Testis (tissue), 3 donors: ENCODE measurements around the gene SPATA13. TPM values are rescaled to one million over a fixed set of nuclear protein-coding genes. Genes with fewer than 3 reads are reported as not detected.
"Not testable (repeated sequence)": the region's sequence is repeated elsewhere in the genome, so short reads cannot be mapped to it uniquely, and the experiment has no call there.

Source experiments
- DNase-seq: peaks from one replicate; pipeline ENCODE4 v3.0.0-alpha.2; 2019
- H3K27ac ChIP-seq, 2 donors: fragments of 200-600 bp; sonication (generic); one replicate each; pipeline ENCODE4 v1.5.1; 2019
- H3K27me3 ChIP-seq: fragments of 200-600 bp; sonication (generic); one replicate; pipeline ENCODE4 v1.5.1; 2019
- H3K36me3 ChIP-seq: fragments of 200-600 bp; sonication (generic); one replicate; pipeline ENCODE4 v1.5.1; 2017; ENCODE audit warnings: low read depth; ENCODE audit errors: missing control alignments
- H3K4me1 ChIP-seq: fragments of 200-600 bp; sonication (generic); one replicate; pipeline ENCODE4 v1.5.1; 2019
- H3K4me3 ChIP-seq, 2 donors: fragments of 200-600 bp; sonication (generic); one replicate each; pipeline ENCODE4 v1.5.1; 2017 to 2019
- H3K9me3 ChIP-seq: fragments of 200-600 bp; sonication (generic); one replicate; pipeline ENCODE4 v1.5.1; 2017
- POLR2A ChIP-seq: fragments of 450-650 bp; IDR thresholded peaks from one replicate; pipeline ENCODE4 v1.6.1; 2017; ENCODE audit warnings: antibody characterized with exemption, mild to moderate bottlenecking, moderate library complexity
- WGBS, 2 donors: methylation state at CpG; one replicate each; pipeline ENCODE4 v1.1.5; 2018; 5-methylcytosine and 5-hydroxymethylcytosine counted together
- intact Hi-C: fragments of 100-400 bp; cut with DNase I; formaldehyde crosslinking; loops from one replicate; pipeline ENCODE4 v1.15.1; 2023; ENCODE audit warnings: low total_unique reads
- polyA plus RNA-seq: library from polyadenylated mRNA; stranded (reverse); fragments of 350-450 nt; fragmentation: Illumina TruSeq; extraction: RNeasy Lipid Tissue Mini Kit (QIAGEN cat#74804); gene quantifications from one replicate; pipeline ENCODE4 v1.2.3, GENCODE V29; 2014; ENCODE audit warnings: low read depth, low replicate concordance; ENCODE audit not compliant: insufficient read depth
- total RNA-seq, 2 donors: library from RNA; depleted of rRNA; stranded (reverse); fragments of >200 nt; gene quantifications; one replicate each; pipeline ENCODE4 v1.2.3, GENCODE V29; 2016
- TF ChIP-seq, protein P1 (sequence below), 3 experiments: fragments of 450-650 bp in 2 of 3; fragments of 200-600 bp in 1 of 3; sonication (generic) in 1 of 3; IDR thresholded peaks; one replicate each; pipeline ENCODE4 v1.5.1; 2016 to 2019; ENCODE audit warnings: antibody characterized with exemption in 3 of 3, mild to moderate bottlenecking in 2 of 3, moderate library complexity in 1 of 3

SPATA13 gene
- total and polyA plus RNA-seq, 3 donors from 2014 or later = 12.9 to 35.6 (median 30.6) TPM

GRCh38 chr13:24306632-24307031, 146.1 kb downstream of the SPATA13 start:
- WGBS, 2 donors = 50 to 69% methylated on average over 1 of the region's 1 CpG
- no peaks in the 10 kb centered on the region for H3K36me3 ChIP-seq
- H3K9me3 ChIP-seq = no peaks in the 10 kb centered on the region
- intact Hi-C loops = no loop called here
- no peak overlapping the region for H3K4me3 ChIP-seq
- peak overlapping the region in 1 of 2 donors; percentile 41 for H3K27ac ChIP-seq
- peaks cover 34% of the 10 kb centered on the region for H3K4me1 ChIP-seq
- no peak for TF ChIP-seq POLR2A
- TF ChIP-seq, protein P1, sequence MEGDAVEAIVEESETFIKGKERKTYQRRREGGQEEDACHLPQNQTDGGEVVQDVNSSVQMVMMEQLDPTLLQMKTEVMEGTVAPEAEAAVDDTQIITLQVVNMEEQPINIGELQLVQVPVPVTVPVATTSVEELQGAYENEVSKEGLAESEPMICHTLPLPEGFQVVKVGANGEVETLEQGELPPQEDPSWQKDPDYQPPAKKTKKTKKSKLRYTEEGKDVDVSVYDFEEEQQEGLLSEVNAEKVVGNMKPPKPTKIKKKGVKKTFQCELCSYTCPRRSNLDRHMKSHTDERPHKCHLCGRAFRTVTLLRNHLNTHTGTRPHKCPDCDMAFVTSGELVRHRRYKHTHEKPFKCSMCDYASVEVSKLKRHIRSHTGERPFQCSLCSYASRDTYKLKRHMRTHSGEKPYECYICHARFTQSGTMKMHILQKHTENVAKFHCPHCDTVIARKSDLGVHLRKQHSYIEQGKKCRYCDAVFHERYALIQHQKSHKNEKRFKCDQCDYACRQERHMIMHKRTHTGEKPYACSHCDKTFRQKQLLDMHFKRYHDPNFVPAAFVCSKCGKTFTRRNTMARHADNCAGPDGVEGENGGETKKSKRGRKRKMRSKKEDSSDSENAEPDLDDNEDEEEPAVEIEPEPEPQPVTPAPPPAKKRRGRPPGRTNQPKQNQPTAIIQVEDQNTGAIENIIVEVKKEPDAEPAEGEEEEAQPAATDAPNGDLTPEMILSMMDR (IDR thresholded peaks at IDR 0.05) = no peak
- no peaks in the 10 kb centered on the region for H3K27me3 ChIP-seq
- no peak for DNase-seq

GRCh38 chr13:24307211-24308067, 146.9 kb downstream of the SPATA13 start:
- Histone ChIP-seq H3K27ac (peak overlapping the region; percentile 41 to 63), H3K4me3 (peak overlapping the region in 1 of 2 donors; percentile 1), H3K9me3 (no peaks in the 10 kb centered on the region), H3K4me1 (peaks cover 34% of the 10 kb centered on the region), H3K36me3 (no peaks in the 10 kb centered on the region), H3K27me3 (no peaks in the 10 kb centered on the region)
- intact Hi-C loops = no loop called here
- WGBS, 2 donors = 51 to 59% methylated on average over 15 to 27 of the region's 27 CpGs
- TF ChIP-seq POLR2A = no peak
- TF ChIP-seq, protein P1 (IDR thresholded peaks at IDR 0.05) = no peak
- DNase-seq = peak; percentile 80

- H3K27me3 ChIP-seq = no peaks in the 10 kb centered on the region
- peak overlapping the region in 1 of 2 donors; percentile 1 for H3K4me3 ChIP-seq
- H3K4me1 ChIP-seq = peaks cover 34% of the 10 kb centered on the region
- WGBS, 2 donors = 73% methylated on average over 30 of the region's 33 CpGs; no CpG with 5 or more reads in 1 of the 2 donors
- peak overlapping the region; percentile 41 to 63 for H3K27ac ChIP-seq
- no peaks in the 10 kb centered on the region for H3K9me3 ChIP-seq
- intact Hi-C loops = no loop called here
- no peaks in the 10 kb centered on the region for H3K36me3 ChIP-seq
- no peak for DNase-seq
- TF ChIP-seq, protein P1 (IDR thresholded peaks at IDR 0.05) = no peak
- no peak for TF ChIP-seq POLR2A
Observed at GRCh38 chr13:24308068-24308445, 147.5 kb downstream of the SPATA13 start.

GRCh38 chr13:24308488-24309020, 148.0 kb downstream of the SPATA13 start:
- H3K27me3 ChIP-seq = no peaks in the 10 kb centered on the region
- intact Hi-C loops = no loop called here
- TF ChIP-seq, protein P1 (IDR thresholded peaks at IDR 0.05) = no peak
- TF ChIP-seq POLR2A = no peak

GRCh38 chr13:24309300-24309699, 148.8 kb downstream of the SPATA13 start, which contains the start of gene C1QTNF9:
Gene C1QTNF9 (plus strand): TSS chr13:24309580. CDS start chr13:24316004, 6,424 bp downstream.
- Histone ChIP-seq H3K4me3 (peak within 1 kb of the TSS in 1 of 2 donors; percentile 1), H3K4me1 (peaks cover 34% of the 10 kb centered on the region), H3K27ac (peak within 1 kb of the TSS; percentile 41 to 63)
- H3K27me3 ChIP-seq, H3K36me3 ChIP-seq, DNase-seq, intact Hi-C loops, H3K9me3 ChIP-seq: not testable (repeated sequence)
- 39 to 49% methylated on average over 2 of the region's 2 CpGs for WGBS, 2 donors

More at GRCh38 chr13:24308488-24309020, 148.0 kb downstream of the SPATA13 start:
- H3K27ac ChIP-seq = peak overlapping the region; percentile 41 to 63
- no peaks in the 10 kb centered on the region for H3K9me3 ChIP-seq
- no peaks in the 10 kb centered on the region for H3K36me3 ChIP-seq
- peaks cover 34% of the 10 kb centered on the region for H3K4me1 ChIP-seq
- 59 to 60% methylated on average over 33 to 37 of the region's 37 CpGs for WGBS, 2 donors
- peak overlapping the region in 1 of 2 donors; percentile 1 for H3K4me3 ChIP-seq
- DNase-seq = no peak
